ENCODE measurements around the gene APIP.

APIP gene

DNA sequence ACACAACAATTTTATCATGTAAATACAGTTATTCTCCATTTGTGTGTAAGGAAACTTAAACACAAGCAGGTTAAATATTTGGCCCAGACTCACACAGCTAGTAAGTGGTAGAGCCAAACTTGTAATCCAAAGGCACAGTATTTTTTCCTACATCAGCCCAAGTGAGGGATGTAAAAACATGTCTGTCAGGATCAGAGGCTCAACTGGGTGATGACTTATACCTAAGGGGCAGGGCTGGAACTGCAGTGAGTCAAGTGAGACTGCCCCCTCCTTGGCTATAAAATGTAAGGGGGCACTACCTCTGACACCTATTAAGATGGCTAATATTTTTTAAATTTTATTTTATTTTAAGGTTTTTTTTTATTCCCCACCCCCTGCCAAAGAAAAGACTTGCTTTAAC lies 82.6 kb downstream of the APIP start:
- no peak overlapping the region for H3K4me3 Mint-ChIP-seq
- H3K27ac Mint-ChIP-seq, result no peak overlapping the region
- peaks cover 2% of the 10 kb centered on the region for H3K27me3 Mint-ChIP-seq
- intact Hi-C loops (cut with micrococcal nuclease), result no loop called here
- no peaks in the 10 kb centered on the region for H3K9me3 Mint-ChIP-seq
- no peaks in the 10 kb centered on the region for H3K36me3 Mint-ChIP-seq (ENCODE audit: low read depth)
- H3K4me1 Mint-ChIP-seq (ENCODE audit: low read depth), result peaks cover 7% of the 10 kb centered on the region

All from dendritic cell treated with granulocyte-macrophage colony-stimulating factor and Interleukin-4, amounts not matched to agents 40 ng/mL and 50 ng/mL, for 4 days (primary cell).